Dendritic cell treated with granulocyte-macrophage colony-stimulating factor and Interleukin-4, amounts not matched to agents 40 ng/mL and 50 ng/mL, for 4 days (primary cell): ENCODE results near the gene ATG7.

Source experiments
- H3K27ac Mint-ChIP-seq: one replicate; pipeline ENCODE4 v1.8.0; 2022; ENCODE audit warnings: mild to moderate bottlenecking, mixed read lengths
- H3K27me3 Mint-ChIP-seq: one replicate; pipeline ENCODE4 v1.8.0; 2022; ENCODE audit warnings: mild to moderate bottlenecking, mixed read lengths
- H3K36me3 Mint-ChIP-seq: one replicate; pipeline ENCODE4 v1.8.0; 2022; ENCODE audit warnings: low read depth, mixed read lengths
- H3K4me1 Mint-ChIP-seq: one replicate; pipeline ENCODE4 v1.8.0; 2022; ENCODE audit warnings: low read depth, mixed read lengths
- H3K4me3 Mint-ChIP-seq: one replicate; pipeline ENCODE4 v1.8.0; 2022; ENCODE audit warnings: mild to moderate bottlenecking, moderate library complexity, mixed read lengths
- H3K9me3 Mint-ChIP-seq: one replicate; pipeline ENCODE4 v1.8.0; 2022; ENCODE audit warnings: mixed read lengths
- intact Hi-C: fragments of 100-400 bp; cut with micrococcal nuclease; formaldehyde crosslinking; loops from one replicate; pipeline ENCODE4 v1.15.0; 2022

Gene ATG7

GRCh38 chr3:11370966-11371365 lies 98.8 kb downstream of the ATG7 start:
- no peak overlapping the region for H3K27ac Mint-ChIP-seq
- H3K4me3 Mint-ChIP-seq: no peak overlapping the region
- peaks cover 73% of the 10 kb centered on the region for H3K36me3 Mint-ChIP-seq
- peaks cover 18% of the 10 kb centered on the region for H3K4me1 Mint-ChIP-seq
- intact Hi-C loops: no loop called here
- H3K9me3 Mint-ChIP-seq: no peaks in the 10 kb centered on the region
- no peaks in the 10 kb centered on the region for H3K27me3 Mint-ChIP-seq

GRCh38 chr3:11371747-11372146 lies 99.5 kb downstream of the ATG7 start:
- intact Hi-C loops: no loop called here
- no peaks in the 10 kb centered on the region for H3K9me3 Mint-ChIP-seq
- H3K36me3 Mint-ChIP-seq: peaks cover 72% of the 10 kb centered on the region

GRCh38 chr3:11373235-11373634 lies 101.0 kb downstream of the ATG7 start:
- no peaks in the 10 kb centered on the region for H3K27me3 Mint-ChIP-seq
- peaks cover 82% of the 10 kb centered on the region for H3K36me3 Mint-ChIP-seq
- intact Hi-C loops: no loop called here
- no peak overlapping the region for H3K27ac Mint-ChIP-seq
- H3K4me1 Mint-ChIP-seq: no peaks in the 10 kb centered on the region
- H3K9me3 Mint-ChIP-seq: no peaks in the 10 kb centered on the region
- H3K4me3 Mint-ChIP-seq: no peak overlapping the region

More at GRCh38 chr3:11371747-11372146, 99.5 kb downstream of the ATG7 start:
- no peak overlapping the region for H3K27ac Mint-ChIP-seq
- no peaks in the 10 kb centered on the region for H3K27me3 Mint-ChIP-seq
- H3K4me3 Mint-ChIP-seq: no peak overlapping the region
- peaks cover 11% of the 10 kb centered on the region for H3K4me1 Mint-ChIP-seq

DNA sequence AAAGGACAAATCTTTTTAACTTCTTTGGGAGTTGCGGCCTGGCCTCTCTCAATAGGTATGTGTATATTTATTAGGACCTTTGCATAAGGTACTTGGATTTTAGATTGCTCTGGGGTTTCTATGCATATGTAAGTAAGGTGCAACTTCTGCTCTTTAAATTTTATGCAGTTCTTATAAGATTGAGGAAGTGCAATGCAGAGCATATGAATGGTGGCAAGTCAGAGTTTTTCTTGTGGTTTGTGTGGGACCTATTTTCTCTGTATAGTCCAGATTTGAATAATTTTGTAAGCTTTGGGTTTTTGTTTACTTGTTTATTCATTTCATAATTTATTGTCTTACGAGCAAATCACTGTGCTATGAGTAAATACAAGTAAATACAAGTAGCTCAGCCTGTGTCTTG lies 101.5 kb downstream of the ATG7 start:
- Mint-ChIP-seq H3K9me3 (no peaks in the 10 kb centered on the region), H3K27ac (no peak overlapping the region), H3K27me3 (no peaks in the 10 kb centered on the region), H3K36me3 (peaks cover 82% of the 10 kb centered on the region), H3K4me1 (no peaks in the 10 kb centered on the region), H3K4me3 (no peak overlapping the region)
- intact Hi-C loops: no loop called here

- Mint-ChIP-seq H3K36me3 (peaks cover 84% of the 10 kb centered on the region), H3K27me3 (no peaks in the 10 kb centered on the region), H3K27ac (no peak overlapping the region), H3K4me1 (no peaks in the 10 kb centered on the region), H3K9me3 (no peaks in the 10 kb centered on the region), H3K4me3 (no peak overlapping the region)
- intact Hi-C loops: no loop called here
Measured at GRCh38 chr3:11375333-11376088, 103.3 kb downstream of the ATG7 start.

- no peaks in the 10 kb centered on the region for H3K27me3 Mint-ChIP-seq
- peaks cover 81% of the 10 kb centered on the region for H3K36me3 Mint-ChIP-seq
- H3K27ac Mint-ChIP-seq: no peak overlapping the region
- intact Hi-C loops: loop anchor here (2.0 kb wide), 1 partner anchor 423 kb away; no protein-coding TSS in a partner anchor
- peaks cover 2% of the 10 kb centered on the region for H3K4me1 Mint-ChIP-seq
- no peaks in the 10 kb centered on the region for H3K9me3 Mint-ChIP-seq
- H3K4me3 Mint-ChIP-seq: no peak overlapping the region
Measured at GRCh38 chr3:11377719-11378118, 105.5 kb downstream of the ATG7 start.

GRCh38 chr3:11379238-11379823 lies 107.1 kb downstream of the ATG7 start:
- peaks cover 84% of the 10 kb centered on the region for H3K36me3 Mint-ChIP-seq
- intact Hi-C loops: loop anchor here (1.0 to 2.0 kb wide), 2 partner anchors 273 to 421 kb away; no protein-coding TSS in a partner anchor

GRCh38 chr3:11379824-11380701 lies 107.9 kb downstream of the ATG7 start:
- H3K4me1 Mint-ChIP-seq: peaks cover 12% of the 10 kb centered on the region
- H3K36me3 Mint-ChIP-seq: peaks cover 83% of the 10 kb centered on the region
- intact Hi-C loops: loop anchor here (1.0 to 10.0 kb wide), 3 partner anchors 135 to 421 kb away; no protein-coding TSS in a partner anchor
- H3K27ac Mint-ChIP-seq: no peak overlapping the region
- no peaks in the 10 kb centered on the region for H3K9me3 Mint-ChIP-seq
- no peaks in the 10 kb centered on the region for H3K27me3 Mint-ChIP-seq
- H3K4me3 Mint-ChIP-seq: no peak overlapping the region

More at GRCh38 chr3:11379238-11379823, 107.1 kb downstream of the ATG7 start:
- H3K4me3 Mint-ChIP-seq: no peak overlapping the region
- no peaks in the 10 kb centered on the region for H3K9me3 Mint-ChIP-seq
- no peaks in the 10 kb centered on the region for H3K27me3 Mint-ChIP-seq
- peaks cover 12% of the 10 kb centered on the region for H3K4me1 Mint-ChIP-seq
- no peak overlapping the region for H3K27ac Mint-ChIP-seq

DNA sequence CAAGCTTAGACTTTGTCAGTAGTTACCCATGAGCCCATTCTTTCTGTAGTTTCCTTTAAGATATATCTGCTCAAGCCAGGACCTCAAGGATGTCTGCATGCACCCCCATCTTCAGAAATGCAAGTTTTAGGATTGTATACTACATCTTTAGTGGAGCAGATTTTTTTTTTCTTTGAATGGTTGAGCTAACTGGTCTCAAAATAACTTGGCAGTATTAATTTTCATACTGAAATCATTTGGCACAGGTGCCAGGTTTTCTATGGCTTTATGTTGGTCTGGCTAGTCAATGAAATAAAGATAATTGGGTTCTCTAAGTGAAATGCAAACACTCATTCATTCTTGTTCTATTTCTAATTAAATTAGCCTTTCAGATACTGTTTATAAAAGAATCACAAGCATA lies 108.9 kb downstream of the ATG7 start:
- no peak overlapping the region for H3K27ac Mint-ChIP-seq
- H3K27me3 Mint-ChIP-seq: no peaks in the 10 kb centered on the region
- H3K4me1 Mint-ChIP-seq: peaks cover 12% of the 10 kb centered on the region

DNA sequence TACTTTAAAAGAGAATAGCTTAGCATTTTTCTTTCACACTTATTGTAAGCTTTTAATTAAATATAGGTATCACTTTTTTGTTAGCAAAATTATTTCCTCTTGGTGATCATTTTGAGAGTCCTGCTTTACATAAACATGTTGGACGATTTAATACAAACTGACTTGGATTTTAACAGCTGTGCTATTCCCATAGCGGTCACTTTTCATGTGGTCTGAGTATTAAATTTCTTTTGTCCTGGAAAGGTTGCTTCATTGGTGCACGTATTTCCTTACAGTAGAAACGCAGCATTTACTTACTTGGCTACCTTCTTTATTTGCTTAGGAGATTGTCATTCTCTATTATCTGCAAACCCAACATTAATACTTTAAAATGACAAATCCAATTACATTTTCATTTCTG lies 109.4 kb downstream of the ATG7 start:
- no peaks in the 10 kb centered on the region for H3K9me3 Mint-ChIP-seq
- peaks cover 12% of the 10 kb centered on the region for H3K4me1 Mint-ChIP-seq
- no peak overlapping the region for H3K4me3 Mint-ChIP-seq
- H3K27ac Mint-ChIP-seq: no peak overlapping the region
- H3K36me3 Mint-ChIP-seq: peaks cover 81% of the 10 kb centered on the region
- no peaks in the 10 kb centered on the region for H3K27me3 Mint-ChIP-seq
- intact Hi-C loops: loop anchor here (10.0 kb wide), 1 partner anchor 133 kb away; no protein-coding TSS in a partner anchor

More for the DNA sequence above, 108.9 kb downstream of the ATG7 start:
- Mint-ChIP-seq H3K4me3 (no peak overlapping the region), H3K36me3 (peaks cover 82% of the 10 kb centered on the region), H3K9me3 (no peaks in the 10 kb centered on the region)
- intact Hi-C loops: loop anchor here (10.0 kb wide), 1 partner anchor 134 kb away; no protein-coding TSS in a partner anchor

DNA sequence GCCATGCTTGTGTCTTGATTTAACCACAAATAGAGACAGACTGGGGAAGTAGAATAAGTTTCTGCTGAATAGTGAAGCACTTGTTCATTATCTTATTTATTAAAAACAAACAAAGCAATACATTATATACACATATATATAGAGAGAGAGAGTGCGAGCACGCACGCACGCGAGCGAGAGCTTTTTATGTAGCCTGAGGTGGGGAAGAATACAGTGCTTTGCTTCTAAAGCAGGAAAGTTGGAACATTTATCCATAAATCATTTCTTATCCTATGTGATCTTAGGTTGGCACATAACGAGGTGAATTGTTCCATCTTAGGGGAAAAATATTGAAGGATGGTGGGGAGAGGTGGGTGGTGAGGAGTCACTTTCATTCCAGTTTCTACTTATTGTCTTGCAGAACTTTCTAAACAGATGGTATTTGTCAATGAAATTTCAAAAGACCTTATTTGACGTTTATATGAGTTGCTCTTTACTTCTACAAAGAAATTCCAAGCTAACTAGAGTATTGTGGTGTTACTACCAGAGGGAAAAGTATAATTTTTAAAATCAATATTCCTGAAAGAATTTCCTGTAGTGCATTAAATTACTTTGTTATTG lies 110.0 kb downstream of the ATG7 start:
- Mint-ChIP-seq H3K9me3 (no peaks in the 10 kb centered on the region), H3K27ac (no peak overlapping the region), H3K4me1 (peaks cover 12% of the 10 kb centered on the region), H3K4me3 (no peak overlapping the region), H3K36me3 (peaks cover 83% of the 10 kb centered on the region), H3K27me3 (no peaks in the 10 kb centered on the region)
- intact Hi-C loops: loop anchor here (10.0 kb wide), 1 partner anchor 133 kb away; no protein-coding TSS in a partner anchor

- no peak overlapping the region for H3K4me3 Mint-ChIP-seq
- intact Hi-C loops: loop anchor here (10.0 kb wide), 1 partner anchor 131 kb away; no protein-coding TSS in a partner anchor
Measured at GRCh38 chr3:11384074-11384473, 111.9 kb downstream of the ATG7 start.

GRCh38 chr3:11385326-11385725 lies 113.1 kb downstream of the ATG7 start:
- Mint-ChIP-seq H3K36me3 (peaks cover 70% of the 10 kb centered on the region), H3K9me3 (no peaks in the 10 kb centered on the region), H3K27ac (no peak overlapping the region), H3K4me1 (peaks cover 12% of the 10 kb centered on the region), H3K4me3 (no peak overlapping the region), H3K27me3 (no peaks in the 10 kb centered on the region)
- intact Hi-C loops: loop anchor here (10.0 kb wide), 1 partner anchor 129 kb away; no protein-coding TSS in a partner anchor

More at GRCh38 chr3:11384074-11384473, 111.9 kb downstream of the ATG7 start:
- Mint-ChIP-seq H3K4me1 (peaks cover 12% of the 10 kb centered on the region), H3K27me3 (no peaks in the 10 kb centered on the region), H3K9me3 (no peaks in the 10 kb centered on the region), H3K36me3 (peaks cover 69% of the 10 kb centered on the region), H3K27ac (no peak overlapping the region)
